HG02884 (cell line): ENCODE results near the gene M6PR.
A peak's percentile ranks its signal among the peaks of the same experiment; 100 is the strongest.
"Not testable (repeated sequence)": the region's sequence is repeated elsewhere in the genome, so short reads cannot be mapped to it uniquely, and the experiment has no call there.

Experiments used
- ATAC-seq: cut with Tn5 transposase; IDR thresholded peaks from one replicate; pipeline ENCODE4 v1.9.1; 2021; ENCODE audit warnings: mild to moderate bottlenecking, moderate library complexity; ENCODE audit not compliant: unreplicated experiment

M6PR gene

DNA sequence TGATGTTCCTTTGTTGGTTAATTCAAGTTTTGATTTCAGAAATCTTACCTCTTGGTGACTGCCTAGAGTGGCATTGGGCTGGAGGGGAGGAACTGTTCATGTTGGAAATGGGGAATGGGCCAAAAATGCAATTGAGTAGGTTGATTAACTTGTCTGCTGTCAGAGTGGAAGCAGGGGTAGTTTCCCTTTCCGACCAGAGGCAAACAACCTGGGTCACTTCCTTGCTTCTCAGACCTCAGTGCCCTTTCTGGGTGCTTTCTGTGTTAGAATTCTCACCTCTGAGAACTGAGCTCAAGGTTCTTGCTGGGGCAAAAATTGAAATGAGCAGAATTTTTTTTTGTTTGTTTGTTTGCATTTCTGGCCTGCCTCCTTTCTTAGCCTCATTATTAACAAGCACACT lies 2.3 kb upstream of the M6PR start:
- no peak for ATAC-seq

DNA sequence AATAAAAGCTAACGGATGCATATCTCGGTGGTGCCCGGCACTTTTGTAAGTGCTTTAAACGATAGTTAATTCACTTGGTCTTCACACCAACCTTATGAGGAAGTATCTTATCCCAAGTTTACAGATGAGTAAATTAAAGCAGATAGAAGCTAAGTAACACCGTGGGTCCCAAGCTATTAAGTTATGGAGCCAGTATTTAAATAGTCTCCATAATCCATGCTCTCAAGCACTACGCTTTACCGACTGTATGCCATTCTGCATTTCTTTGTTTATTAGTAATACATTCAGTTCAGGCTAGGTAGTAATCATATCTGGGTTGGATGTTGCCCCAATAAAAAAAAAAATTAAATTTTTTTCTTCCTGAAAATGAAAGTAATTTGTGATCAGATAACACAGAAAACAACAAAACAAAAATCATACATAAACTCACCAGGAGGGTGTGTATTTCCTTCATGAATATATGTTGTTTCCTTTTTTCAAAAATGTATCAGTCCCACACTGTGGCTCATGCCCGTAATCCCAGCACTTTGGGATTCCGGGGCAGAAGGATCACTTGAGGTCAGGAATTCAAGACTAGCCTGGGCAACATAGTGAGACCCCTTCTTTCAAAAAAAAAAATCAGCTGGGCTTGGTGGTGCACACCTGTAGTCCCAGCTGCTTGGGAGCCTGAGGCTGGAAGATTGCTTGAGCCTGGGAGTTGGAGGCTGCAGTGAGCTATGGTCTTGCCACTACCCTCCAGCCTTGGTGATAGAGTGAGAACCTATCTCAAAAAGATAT lies 1.4 kb upstream of the M6PR start:
- no peak for ATAC-seq

- ATAC-seq: peak; percentile 11
These were observed 729 bp upstream of the M6PR start for GRCh38 chr12:8950221-8950527.

DNA sequence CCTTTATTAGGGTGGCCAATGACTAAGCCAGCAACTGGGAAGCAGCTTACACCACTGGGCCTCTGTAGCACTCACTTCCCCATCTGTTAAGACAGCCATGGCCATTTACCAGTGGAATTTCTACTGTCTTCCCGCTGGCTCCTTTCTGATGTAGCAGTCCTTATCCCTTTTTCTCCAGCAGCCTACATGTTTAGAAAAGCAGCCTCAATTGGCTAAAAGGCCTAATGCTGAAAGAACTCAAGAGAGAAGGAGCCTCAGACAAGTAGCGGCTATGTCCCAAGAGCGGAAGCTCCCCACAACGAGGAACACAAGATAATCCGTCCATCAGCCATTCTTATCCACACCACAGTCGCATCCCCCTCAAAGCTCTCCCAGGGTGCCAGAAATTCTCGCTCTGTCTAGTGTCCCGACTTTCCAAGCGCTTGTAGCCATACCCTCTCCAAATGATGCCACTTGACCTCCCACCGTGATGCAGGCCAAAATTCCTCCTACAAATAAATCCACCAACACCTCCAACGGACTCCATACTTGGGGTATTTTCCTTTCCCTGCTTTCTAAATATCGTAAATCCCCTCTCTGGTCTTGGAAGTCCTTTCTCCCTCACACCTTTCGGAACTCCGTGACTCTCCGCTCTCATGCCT lies 624 bp downstream of the M6PR start:
- ATAC-seq: no peak

GRCh38 chr12:8947737-8948136 lies 1.7 kb downstream of the M6PR start:
- ATAC-seq: no peak

DNA sequence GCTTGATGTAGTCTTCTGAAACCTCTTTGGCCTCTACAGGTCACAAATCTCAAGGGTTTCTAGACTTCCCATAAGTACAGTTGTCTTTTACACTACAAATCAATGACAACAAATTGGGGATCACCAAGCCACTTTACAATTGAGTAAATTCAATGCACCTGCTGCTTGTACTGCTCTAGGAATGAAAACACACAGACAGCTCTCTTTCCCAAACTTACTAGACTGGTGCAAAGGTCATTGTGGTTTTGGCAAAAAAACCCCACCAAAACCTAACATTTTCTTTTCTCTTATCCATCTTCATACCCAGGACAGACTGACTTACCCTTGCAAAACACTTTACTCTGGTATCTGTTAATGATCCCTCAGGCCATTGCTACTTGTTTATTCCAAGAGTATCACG lies 2.7 kb downstream of the M6PR start:
- ATAC-seq: no peak

- no peak for ATAC-seq
These were observed 5.8 kb downstream of the M6PR start for GRCh38 chr12:8943565-8944186.

- ATAC-seq: no peak
These were observed 7.6 kb downstream of the M6PR start for GRCh38 chr12:8941691-8942478.

DNA sequence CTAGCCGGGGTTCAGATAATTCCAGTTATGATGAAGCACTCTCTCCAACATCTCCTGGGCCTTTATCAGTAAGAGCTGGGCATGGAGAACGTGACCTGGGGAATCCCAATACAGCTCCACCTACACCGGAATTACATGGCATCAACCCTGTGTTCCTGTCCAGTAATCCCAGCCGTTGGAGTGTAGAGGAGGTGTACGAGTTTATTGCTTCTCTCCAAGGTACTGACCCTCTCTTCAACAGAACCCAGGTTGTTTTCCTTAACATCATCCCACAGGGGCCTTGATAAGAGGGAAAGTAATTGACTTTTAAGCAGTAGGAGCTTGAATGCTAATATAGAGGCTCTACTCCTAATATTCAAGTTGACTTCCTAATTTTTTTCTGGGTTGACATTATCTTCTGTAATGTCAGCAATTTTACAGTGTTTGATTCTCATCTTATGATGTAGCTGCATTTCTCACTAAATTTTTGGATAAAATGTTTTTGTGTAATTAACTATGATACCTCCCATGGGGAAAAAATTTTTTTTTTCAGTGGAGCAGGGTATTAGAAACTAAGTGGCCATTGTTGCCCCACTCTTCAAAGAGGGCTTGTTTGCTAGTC lies 11.5 kb downstream of the M6PR start:
- not testable (repeated sequence) for ATAC-seq

GRCh38 chr12:8936735-8937134 lies 12.7 kb downstream of the M6PR start:
- ATAC-seq: no peak

DNA sequence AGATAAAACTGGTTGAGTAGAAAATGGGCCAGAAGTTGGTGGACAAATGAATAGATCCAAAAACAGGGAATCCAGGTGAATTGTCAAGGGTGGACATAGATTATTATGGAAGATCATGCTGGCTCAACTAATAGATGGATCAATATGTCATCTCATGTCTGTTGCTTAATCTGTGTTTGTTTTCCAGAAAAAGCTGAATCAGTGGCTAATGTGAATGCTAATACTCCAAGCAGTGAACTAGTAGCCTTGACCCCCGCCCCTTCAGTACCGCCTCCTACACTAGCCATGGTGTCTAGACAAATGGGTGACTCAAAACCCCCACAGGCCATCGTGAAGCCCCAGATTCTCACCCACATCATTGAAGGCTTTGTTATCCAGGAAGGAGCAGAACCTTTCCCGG lies 15.4 kb downstream of the M6PR start:
- ATAC-seq: not testable (repeated sequence)

DNA sequence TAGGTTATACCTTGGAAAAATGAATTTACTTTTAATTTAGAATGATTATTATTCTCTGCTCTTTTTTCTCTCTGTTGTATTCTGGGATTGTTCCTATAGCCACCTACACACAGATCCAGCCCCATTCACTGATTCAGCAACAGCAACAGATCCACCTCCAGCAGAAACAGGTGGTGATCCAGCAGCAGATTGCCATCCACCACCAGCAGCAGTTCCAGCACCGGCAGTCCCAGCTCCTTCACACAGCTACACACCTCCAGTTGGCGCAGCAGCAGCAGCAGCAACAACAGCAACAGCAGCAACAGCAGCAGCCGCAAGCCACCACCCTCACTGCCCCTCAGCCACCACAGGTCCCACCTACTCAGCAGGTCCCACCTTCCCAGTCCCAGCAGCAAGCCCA lies 17.0 kb downstream of the M6PR start:
- ATAC-seq: not testable (repeated sequence)

DNA sequence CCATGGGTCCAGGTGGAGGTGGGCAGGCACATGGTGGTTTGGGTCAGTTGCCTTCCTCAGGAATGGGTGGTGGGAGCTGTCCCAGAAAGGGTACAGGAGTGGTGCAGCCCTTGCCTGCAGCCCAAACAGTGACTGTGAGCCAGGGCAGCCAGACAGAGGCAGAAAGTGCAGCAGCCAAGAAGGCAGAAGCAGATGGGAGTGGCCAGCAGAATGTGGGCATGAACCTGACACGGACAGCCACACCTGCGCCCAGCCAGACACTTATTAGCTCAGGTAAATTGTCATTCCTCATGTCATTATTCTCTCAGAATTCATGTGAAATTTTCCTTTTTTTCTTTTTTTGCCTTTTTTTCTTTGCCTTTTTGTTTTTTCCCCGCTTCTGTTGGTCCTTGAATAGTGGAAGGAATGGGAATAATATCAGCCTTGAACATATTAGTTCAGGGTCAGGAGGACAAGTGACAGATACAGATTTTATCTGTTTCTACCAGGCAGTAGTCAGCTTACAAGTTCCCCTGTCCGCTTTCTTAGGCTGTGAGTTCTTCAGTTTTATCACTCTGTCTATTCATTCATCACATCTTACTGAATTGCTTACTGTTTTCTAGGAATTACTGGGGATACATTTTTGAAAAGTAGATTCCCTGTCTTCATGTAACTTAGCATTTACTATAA lies 18.7 kb downstream of the M6PR start:
- not testable (repeated sequence) for ATAC-seq

GRCh38 chr12:8922544-8922943 lies 26.9 kb downstream of the M6PR start:
- no peak for ATAC-seq

GRCh38 chr12:8919643-8920042 lies 29.8 kb downstream of the M6PR start:
- not testable (repeated sequence) for ATAC-seq

DNA sequence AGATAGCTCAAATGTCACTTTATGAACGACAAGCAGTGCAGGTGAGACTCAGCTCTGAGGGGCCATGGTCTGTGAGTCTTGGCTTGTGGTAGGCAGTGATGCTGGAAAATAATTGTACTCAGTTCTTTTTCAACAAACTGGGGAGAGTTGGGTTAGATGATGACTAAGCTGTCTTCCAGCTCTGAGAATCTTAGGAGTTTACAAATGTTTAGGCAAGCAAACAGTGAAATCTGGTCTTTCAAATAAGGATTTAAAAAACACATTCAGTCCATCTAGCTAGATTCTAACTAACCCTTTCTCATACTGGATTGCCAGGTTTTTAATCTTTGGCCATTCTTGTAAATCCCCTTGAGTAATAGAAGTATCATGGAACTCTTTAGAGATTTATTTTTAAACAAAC lies 31.7 kb downstream of the M6PR start:
- ATAC-seq: no peak

DNA sequence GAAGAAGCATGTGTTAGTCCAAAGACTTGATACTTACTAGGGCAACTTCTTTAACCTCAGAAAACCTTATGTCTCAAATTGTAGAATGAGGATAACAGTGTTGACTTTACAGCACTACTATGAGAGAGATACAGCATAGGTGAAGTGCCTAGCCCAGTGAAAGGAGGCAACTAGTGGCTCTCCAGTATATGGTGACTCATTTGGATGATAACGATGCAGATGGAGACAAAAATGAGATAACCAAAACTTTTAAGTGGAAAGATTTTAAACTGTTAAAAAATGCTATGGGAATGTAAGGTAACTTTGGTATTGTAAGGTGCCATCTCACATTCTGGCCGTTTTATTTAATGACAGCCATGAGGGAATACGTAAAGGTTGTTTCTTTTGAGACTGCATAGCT lies 32.4 kb downstream of the M6PR start:
- ATAC-seq: no peak

- ATAC-seq: no peak
These were observed 33.3 kb downstream of the M6PR start for GRCh38 chr12:8916154-8916553.

DNA sequence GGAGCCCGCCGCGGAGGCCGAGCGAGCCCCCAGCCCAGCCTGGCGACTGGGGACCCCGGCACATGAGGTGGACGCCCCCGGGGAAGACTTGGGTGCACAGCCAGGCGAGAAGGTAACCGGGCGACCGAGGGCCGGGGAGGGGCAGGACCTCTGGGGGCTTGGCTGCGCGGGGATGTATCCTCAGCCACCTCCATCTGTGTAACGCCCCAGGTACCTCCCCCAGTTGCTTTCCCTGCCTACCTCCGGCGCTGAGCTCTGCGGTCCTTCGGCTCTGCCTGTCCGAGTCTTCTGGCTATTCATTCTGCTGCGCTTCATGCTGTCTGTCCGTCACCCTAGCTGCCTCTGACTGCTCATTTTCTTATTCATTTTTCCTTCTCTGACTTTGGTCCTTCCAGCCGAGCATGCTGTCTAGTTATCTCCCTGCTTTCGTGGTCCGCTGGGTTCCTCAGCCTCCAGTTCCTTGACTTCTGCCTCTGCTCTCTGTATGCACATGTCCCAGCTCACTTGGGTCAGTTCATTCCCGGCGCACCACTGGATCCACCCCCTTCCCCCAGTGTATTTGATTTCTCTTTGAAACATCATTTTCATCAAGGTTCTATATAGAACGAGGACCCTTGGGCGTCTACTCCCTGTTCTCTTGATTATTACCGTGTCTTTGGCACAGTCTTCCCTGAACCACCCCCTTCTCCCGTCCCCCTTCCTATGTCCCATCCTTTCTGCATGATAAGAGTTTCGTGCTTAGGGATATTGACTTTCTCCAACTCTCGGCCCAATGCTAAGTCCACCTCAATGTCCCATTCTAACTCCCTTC lies 34.5 kb downstream of the M6PR start:
- ATAC-seq: peak; percentile 76
